Gastroesophageal sphincter (tissue), 3 donors: ENCODE data around the gene FER.

ENCODE experiments used
- CTCF ChIP-seq, 4 experiments: fragments of 200-600 bp in 2 of 4; fragments of 450-650 bp in 2 of 4; sonication (generic) in 1 of 4; IDR thresholded peaks; one replicate each; pipeline ENCODE4 v1.5.1; 2017 to 2019; ENCODE audit warnings: antibody characterized with exemption in 4 of 4, mild to moderate bottlenecking in 2 of 4, moderate library complexity in 2 of 4
- EP300 ChIP-seq: sonication (generic); formaldehyde crosslinking; IDR thresholded peaks from one replicate; pipeline ENCODE4 v1.6.1; 2017; ENCODE audit warnings: antibody characterized with exemption, mild to moderate bottlenecking
- POLR2A ChIP-seq, 2 donors: fragments of 450-650 bp; IDR thresholded peaks; one replicate each; pipeline ENCODE4 v1.6.1; 2017; ENCODE audit warnings: antibody characterized with exemption in 2 of 2, mild to moderate bottlenecking in 2 of 2, moderate library complexity in 1 of 2
- POLR2AphosphoS5 ChIP-seq: sonication (generic); formaldehyde crosslinking; IDR thresholded peaks from one replicate; pipeline ENCODE4 v1.6.1; 2017; ENCODE audit warnings: antibody characterized with exemption

- TF ChIP-seq CTCF (IDR thresholded peaks at IDR 0.05) (no peak), POLR2A (IDR thresholded peaks at IDR 0.05) (no peak), POLR2AphosphoS5 (no peak), EP300 (no peak)
Measured at GRCh38 chr5:108707141-108707540, 40.6 kb upstream of the FER start.
